ENCODE data around the gene CATSPERE.
"Not testable (repeated sequence)": the region's sequence is repeated elsewhere in the genome, so short reads cannot be mapped to it uniquely, and the experiment has no call there.

The CATSPERE gene

GRCh38 chr1:244636488-244637259 lies 175.6 kb downstream of the CATSPERE start:
- no peak for DNase-seq

DNA sequence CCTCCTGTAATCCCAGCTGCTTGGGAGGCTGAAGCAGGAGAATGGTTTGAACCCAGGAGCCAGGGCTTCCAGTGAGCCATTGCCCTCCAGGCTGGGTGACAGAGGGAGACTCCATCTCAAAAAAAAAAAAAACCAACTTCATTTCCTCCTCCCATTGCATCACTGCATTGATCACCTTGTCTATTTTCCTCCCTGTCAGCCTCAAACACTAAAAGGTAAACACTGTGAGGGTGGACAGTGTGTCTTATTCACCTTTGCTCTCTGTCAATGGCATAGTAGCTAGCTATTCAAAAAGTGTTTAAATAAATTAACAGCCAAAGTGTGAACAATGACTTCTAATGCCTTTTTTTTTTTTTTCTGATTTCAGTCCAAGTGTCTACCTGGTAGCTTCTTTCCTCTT lies 178.5 kb downstream of the CATSPERE start:
- no peak for DNase-seq

DNA sequence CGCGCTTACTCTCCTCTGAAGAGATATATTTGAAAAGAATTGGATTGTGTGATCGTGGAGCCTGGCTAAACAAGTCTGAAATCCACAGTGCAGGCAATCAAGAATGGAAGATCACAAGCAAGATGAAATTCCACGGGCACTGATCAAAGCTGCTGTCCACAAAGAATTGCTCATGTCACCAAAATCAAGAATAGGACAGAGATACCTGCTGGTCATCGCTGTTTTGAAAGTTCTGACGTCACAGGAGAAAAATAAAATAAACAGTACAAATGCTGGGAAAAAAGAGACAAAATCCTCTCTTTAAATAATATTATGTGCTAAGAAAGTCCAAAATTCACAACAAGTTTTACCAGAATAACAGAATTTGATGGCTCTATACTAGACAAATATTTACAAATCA lies 179.8 kb downstream of the CATSPERE start:
- no peak for DNase-seq

DNA sequence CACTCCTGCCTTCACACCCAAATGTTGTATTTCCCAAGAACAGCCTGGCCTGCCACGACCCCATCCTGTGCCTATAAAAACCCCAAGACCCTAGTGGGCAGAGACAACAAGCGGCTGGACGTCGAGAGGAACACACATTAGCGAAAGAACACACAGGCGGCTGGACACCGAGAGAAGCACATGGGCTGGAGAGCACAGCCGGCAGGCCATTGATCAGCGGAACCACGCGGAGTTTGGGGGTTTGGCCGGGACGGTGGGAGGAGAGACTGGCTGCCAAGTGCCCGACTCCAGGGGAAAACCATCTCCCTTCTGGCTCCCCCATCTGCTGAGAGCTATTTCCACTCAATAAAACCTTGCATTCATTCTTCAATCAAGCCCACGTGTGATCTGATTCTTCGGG lies 181.5 kb downstream of the CATSPERE start:
- no peak for DNase-seq

DNA sequence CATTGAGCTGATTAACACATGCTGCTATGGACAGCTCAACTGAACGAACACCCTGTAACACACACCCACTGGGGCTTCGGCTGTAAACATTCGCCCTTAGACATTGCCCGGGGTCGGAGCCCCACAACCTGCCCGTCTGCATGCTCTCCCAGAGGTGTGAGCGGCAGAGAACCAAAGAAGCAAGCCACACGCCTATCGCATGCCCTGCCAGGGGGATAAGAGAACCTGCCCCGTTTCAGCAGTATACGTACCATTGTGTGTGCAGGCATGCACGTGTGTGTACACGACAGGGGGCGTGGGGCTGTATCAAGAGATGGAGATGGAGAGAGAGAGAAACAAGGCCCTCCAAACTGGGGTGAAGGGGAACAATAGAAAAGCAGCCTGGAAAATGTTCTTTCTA lies 181.9 kb downstream of the CATSPERE start:
- no peak for DNase-seq

- DNase-seq: no peak
These were observed 184.3 kb downstream of the CATSPERE start for GRCh38 chr1:244645414-244645813.

- DNase-seq: no peak
These were observed 184.8 kb downstream of the CATSPERE start for GRCh38 chr1:244645890-244646289.

DNA sequence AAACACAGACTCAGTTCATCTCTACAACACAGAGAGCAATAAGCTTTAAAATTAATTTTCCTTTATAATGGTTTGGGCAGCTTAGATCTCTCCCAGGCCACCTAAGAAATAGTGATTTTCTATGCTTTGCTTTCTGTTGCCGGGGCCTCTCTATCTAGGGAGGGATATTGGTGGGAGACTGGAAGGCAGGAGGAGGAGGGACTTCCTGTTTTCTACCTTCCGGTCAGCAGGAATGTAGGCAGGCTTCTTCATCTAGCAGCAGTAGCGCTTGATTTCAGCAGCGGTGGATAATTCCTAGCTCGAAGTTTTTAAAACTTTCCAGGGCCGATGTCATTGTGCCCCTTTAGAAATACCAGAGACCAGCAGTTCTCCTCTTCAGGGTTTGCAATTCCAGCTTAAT lies 186.7 kb downstream of the CATSPERE start:
- no peak for DNase-seq

GRCh38 chr1:244651956-244652622 lies 191.0 kb downstream of the CATSPERE start:
- no peak for DNase-seq

DNA sequence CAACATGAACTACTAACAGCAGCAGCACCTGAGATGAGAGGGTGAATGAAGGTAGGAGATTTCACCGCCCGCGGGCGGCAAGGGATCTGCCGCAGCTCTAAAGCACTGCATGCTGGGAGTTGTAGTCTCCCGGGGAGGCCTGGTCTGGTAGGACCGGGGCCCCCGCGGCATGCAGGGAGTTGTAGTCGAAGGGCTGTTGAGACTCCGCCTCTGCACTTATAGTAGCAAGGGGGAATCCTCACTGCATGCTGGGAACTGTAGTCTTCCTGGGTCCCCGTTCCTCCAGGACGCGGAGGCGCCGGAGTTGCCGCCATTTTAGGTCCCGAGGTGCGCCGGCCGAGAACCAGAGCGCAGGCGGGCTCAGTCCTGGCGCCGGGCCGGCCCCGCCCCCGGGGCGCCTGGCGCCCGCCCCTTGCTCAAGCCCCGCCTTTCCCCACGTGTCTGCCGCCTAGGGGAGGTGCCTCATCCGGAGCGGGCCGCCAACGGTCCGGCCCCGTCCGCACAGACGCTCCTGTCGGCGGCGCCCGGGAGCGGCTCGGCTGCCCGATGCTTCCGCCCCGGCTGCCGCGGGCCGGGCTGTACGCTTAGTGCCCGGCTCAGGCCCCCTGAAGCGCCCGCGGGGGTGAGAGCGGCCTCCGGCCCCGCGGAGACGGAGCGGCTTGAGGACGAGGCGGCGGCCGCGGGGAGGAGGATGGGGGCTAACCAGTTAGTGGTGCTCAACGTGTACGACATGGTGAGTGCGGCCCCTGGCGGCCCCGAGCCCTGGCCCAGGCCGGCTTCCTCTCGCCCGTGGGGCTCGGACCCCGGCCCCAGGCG lies 191.8 kb downstream of the CATSPERE start, which contains the start of gene DESI2:
TSS of gene DESI2 (plus strand) at position 504 of the 816 bp plus-strand sequence. CDS start at position 692, 188 bp downstream.
- DNase-seq: peak; percentile 97

DNA sequence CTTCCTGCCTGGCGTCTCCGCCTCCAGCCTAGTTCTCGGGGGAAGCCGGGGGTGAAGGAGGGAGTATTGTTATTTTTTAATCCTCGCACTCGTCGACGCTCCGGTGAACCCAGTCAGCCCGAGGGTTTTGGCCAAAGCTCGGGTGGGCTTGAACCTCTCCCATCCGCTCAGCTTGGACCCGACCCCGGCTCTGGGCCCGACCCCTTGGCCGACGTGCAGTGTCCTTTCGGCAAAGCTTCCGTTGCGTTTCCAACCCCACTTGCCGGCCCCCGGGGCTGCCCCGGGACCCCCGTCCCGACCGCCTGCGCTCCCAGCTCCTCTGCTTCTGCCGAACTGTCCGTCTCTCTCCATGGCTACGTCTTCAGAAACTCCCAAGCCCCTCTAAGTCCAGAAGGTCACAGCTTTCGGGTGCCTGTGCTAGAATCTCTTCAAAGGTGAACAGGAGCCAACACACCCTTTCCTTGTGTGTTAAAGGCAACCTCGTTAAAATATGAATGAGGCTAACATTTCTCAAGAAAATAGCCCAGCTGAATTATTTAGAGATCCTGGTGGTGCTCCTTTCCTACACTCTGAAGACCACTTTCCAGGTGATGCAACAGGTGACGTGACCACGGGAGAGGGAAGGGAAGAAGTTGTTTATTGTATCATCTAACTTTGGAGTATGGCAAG lies 192.5 kb downstream of the CATSPERE start:
- DNase-seq: peak; percentile 16

DNA sequence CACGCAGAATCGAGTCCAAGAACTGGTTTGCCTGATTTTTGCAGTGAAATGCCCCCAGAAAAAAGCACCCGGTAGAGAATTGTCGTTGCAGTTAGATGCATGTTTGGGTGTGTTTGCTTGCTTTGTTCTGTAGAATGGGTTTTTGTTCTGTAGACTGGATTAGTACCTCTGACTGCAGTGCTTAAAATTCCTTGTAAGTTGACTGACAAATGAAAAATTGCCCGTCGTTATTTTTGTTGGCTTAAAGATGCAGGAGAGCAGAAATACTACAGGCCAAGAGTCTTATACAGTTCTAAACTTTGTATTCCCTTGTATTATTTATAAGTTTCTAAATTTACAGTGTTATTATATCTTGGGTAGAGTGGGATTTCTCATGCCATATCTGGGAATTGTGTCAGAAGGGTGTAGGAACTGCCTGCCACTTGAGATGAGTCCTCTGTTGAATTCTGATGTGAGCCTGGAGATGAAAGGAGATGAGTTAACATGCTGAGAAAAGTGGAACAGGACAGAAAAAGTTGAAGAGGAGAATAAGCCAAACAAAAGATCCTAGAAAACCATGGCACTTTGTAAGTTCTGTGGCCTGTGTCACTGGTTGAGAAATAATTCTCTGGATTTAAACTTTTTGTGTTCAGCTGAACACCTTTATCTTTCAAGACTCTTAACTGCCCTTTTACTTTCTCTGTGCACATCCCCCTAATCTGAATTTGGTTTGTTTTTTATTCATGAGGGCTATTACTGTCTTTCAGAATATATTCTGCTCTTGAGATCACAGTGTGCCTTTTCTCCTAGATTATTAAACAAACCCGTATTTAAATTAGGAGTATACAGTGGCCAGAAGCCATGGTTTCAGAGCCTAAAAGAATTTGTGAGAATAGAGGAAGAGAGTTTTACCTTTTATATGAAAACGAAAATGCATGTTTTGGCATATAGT lies 193.3 kb downstream of the CATSPERE start:
- DNase-seq: peak; percentile 16

DNA sequence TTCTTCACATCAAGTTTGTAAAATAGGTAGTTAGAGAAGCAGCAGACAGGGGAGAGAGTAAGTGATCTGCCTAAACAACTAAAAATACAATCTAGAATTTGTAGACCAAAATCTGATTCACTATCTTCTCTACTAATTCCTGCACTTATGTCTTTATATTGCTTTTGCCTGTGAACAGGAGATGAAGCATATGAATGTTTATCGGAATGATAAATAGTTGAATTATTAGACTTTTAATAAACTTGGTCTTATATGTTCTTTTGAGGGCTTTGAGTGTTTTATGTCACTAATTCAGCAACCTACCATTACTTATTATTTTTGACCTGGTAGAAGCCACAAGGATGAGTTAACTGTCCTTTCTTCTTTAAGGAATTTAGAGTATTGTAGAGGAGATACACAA lies 194.1 kb downstream of the CATSPERE start:
- DNase-seq: no peak

DNA sequence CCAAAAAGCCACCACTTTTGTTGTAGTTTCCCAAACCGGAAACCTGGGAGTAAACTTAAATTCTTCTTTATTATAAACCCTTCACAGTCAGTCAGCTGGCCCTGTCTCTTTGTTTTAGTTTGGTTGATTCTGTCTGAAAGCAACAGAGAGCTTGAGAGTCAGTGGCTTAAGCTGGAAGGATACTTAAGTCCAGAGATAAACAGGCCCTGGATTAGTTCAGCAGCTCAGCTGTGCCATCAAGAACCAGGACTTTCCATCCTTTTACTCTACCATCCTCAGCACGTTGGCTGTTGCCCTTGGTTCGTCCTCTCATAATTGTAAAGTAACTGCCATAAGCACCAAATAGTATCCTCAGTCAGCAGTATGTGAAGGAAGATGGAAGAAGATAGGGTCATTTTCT lies 196.3 kb downstream of the CATSPERE start:
- DNase-seq: no peak

- no peak for DNase-seq
These were observed 198.6 kb downstream of the CATSPERE start for GRCh38 chr1:244659694-244660093.

DNA sequence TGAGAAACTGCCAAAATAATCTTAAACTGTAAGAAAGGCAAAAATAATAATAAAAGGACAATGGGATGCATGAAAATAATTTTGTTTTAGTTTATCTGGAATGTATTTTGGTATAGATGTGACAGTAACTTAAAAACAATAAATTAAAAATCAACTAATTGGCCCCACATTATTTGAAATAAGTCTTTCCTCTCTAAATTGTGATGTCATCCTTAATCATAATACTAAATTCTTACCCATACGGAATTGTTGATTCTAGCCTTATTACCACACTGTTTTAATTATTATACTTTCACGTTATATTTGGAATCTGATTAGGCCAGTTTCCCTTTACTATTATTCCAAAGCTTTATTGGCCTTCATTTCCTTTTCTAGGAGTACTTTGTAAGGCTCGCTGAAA lies 199.5 kb downstream of the CATSPERE start:
- no peak for DNase-seq

- not testable (repeated sequence) for DNase-seq
These were observed 200.7 kb downstream of the CATSPERE start for GRCh38 chr1:244661569-244662312.

GRCh38 chr1:244662599-244662998 lies 201.5 kb downstream of the CATSPERE start:
- no peak for DNase-seq

DNA sequence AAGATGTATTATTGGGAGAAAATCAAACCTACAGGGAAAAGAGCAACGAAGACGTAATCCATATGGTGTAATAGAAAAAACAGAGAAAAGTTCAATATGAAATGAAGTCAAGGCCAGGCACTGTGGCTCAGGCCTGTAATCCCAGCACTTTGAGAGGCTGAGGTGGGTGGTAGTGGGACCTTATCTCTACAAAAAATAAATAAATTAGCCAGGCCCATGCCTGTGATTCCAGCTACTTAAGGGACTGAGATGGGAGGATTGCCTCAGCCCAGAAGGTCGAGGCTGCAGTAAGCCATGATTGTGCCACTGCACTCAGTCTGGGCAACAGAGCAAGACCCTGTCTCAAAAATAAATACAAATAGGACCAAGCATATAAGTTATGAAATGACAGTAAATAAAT lies 203.3 kb downstream of the CATSPERE start:
- no peak for DNase-seq

DNA sequence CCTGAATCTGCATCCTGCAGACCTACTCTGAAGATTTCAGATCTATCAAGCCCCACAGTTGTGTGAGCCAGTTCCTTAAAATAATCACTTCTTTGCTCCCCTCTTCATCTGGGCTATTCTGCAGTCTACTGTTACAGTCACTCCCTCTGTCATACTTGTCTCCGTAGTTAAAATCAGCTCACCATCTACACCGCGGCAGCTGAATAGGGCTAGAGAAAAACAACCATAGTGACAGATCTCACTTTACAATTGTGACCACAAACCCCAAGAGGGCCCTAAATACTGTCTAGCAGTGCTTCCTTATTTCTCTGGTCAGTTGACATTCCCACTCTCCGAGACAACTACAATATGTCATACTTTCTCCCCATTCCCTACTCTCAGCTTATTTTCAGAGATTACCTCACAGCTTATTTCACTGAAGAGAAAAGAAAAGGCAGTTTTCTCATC lies 204.7 kb downstream of the CATSPERE start:
- DNase-seq: peak; percentile 22
